Liver (tissue), 9 donors: Measurements from ENCODE around the gene WDR62. TPM values are rescaled to one million over a fixed set of nuclear protein-coding genes. Genes with fewer than 3 reads are reported as not detected.

Experiments
- DNase-seq: peaks from one replicate; pipeline ENCODE4 v3.0.0-alpha.2; 2017; ENCODE audit warnings: low spot score
- H3K27ac ChIP-seq, 2 donors: one replicate each; pipeline ENCODE4 v1.7.0; 2013; ENCODE audit warnings: inconsistent platforms in 2 of 2, low read length in 2 of 2, control low read depth in 1 of 2, low read depth in 1 of 2, mild to moderate bottlenecking in 1 of 2
- H3K27me3 ChIP-seq, 4 donors: one replicate each; pipeline versions ENCODE4 v1.6.1 to v1.7.0; 2013; ENCODE audit warnings: low read length in 3 of 4, inconsistent platforms in 1 of 4, mild to moderate bottlenecking in 1 of 4, moderate library complexity in 1 of 4; ENCODE audit not compliant: control insufficient read depth in 4 of 4, insufficient read depth in 4 of 4
- H3K36me3 ChIP-seq, 4 donors: one replicate each; pipeline versions ENCODE4 v1.6.1 to v1.7.0; 2013; ENCODE audit warnings: low read length in 3 of 4, mild to moderate bottlenecking in 3 of 4, low read depth in 1 of 4, moderate library complexity in 1 of 4; ENCODE audit not compliant: control insufficient read depth in 4 of 4, insufficient read depth in 3 of 4
- H3K4me1 ChIP-seq, 4 donors: one replicate each; pipeline versions ENCODE4 v1.6.1 to v1.7.0; 2013; ENCODE audit warnings: low read length in 3 of 4, mild to moderate bottlenecking in 3 of 4, moderate library complexity in 1 of 4; ENCODE audit not compliant: control insufficient read depth in 4 of 4, insufficient read depth in 4 of 4
- H3K4me3 ChIP-seq, 3 donors: one replicate each; pipeline versions ENCODE4 v1.6.1 to v1.7.0; 2013; ENCODE audit warnings: low read length in 3 of 3, control low read depth in 1 of 3, low read depth in 1 of 3, mild to moderate bottlenecking in 1 of 3
- H3K9ac ChIP-seq, 2 donors: one replicate each; pipeline ENCODE4 v1.7.0; 2013; ENCODE audit warnings: low read length in 2 of 2, mild to moderate bottlenecking in 2 of 2, moderate library complexity in 2 of 2, control low read depth in 1 of 2, low read depth in 1 of 2
- H3K9me3 ChIP-seq, 4 donors: one replicate each; pipeline versions ENCODE4 v1.6.1 to v1.7.0; 2013; ENCODE audit warnings: low read length in 3 of 4; ENCODE audit not compliant: control insufficient read depth in 4 of 4
- ATF3 ChIP-seq: IDR thresholded peaks from 2 replicates; pipeline ENCODE4 v1.6.1; 2016; ENCODE audit warnings: antibody characterized with exemption
- EGR1 ChIP-seq, 2 donors: IDR thresholded peaks; 2 replicates each; pipeline ENCODE4 v1.6.1; 2016 to 2018; ENCODE audit warnings: antibody characterized with exemption in 2 of 2, low read depth in 2 of 2
- FOXA1 ChIP-seq: IDR thresholded peaks from 2 replicates; pipeline ENCODE4 v1.6.1; 2016; ENCODE audit warnings: antibody characterized with exemption
- FOXA2 ChIP-seq: IDR thresholded peaks from 2 replicates; pipeline ENCODE4 v1.6.1; 2016; ENCODE audit warnings: antibody characterized with exemption
- HNF4G ChIP-seq: IDR thresholded peaks from 2 replicates; pipeline ENCODE4 v1.6.1; 2016; ENCODE audit warnings: antibody characterized with exemption
- JUND ChIP-seq, 2 donors: IDR thresholded peaks; 2 replicates each; pipeline ENCODE4 v1.6.1; 2016; ENCODE audit warnings: antibody characterized with exemption in 2 of 2
- NR2F2 ChIP-seq: IDR thresholded peaks from 2 replicates; pipeline ENCODE4 v1.6.1; 2016; ENCODE audit warnings: antibody characterized with exemption
- RAD21 ChIP-seq, 2 donors: IDR thresholded peaks; 2 replicates each; pipeline ENCODE4 v1.6.1; 2016; ENCODE audit warnings: antibody characterized with exemption in 2 of 2, mild to moderate bottlenecking in 2 of 2
- SP1 ChIP-seq: IDR thresholded peaks from 2 replicates; pipeline ENCODE4 v1.6.1; 2018; ENCODE audit warnings: antibody characterized with exemption, mild to moderate bottlenecking
- TAF1 ChIP-seq: conservative IDR thresholded peaks from 2 replicates; pipeline ENCODE4 v1.6.1; 2016; ENCODE audit warnings: antibody characterized with exemption, mild to moderate bottlenecking
- YY1 ChIP-seq: IDR thresholded peaks from 2 replicates; pipeline ENCODE4 v1.6.1; 2016; ENCODE audit warnings: antibody characterized with exemption, mild to moderate bottlenecking
- ZBTB33 ChIP-seq: IDR thresholded peaks from 2 replicates; pipeline ENCODE4 v1.6.1; 2016; ENCODE audit warnings: antibody characterized with exemption
- WGBS: extraction: QIAGEN DNeasy Blood & Tissue Kit; methylation state at CpG from one replicate; pipeline ENCODE4 v1.1.7; 2013; 5-methylcytosine and 5-hydroxymethylcytosine counted together
- polyA plus RNA-seq, 2 donors: library from polyadenylated mRNA; stranded (reverse) in 1 of 2; unstranded in 1 of 2; fragments of 200-250 nt in 1 of 2; fragments of >200 nt in 1 of 2; fragmentation: Nextera tagmentation in 1 of 2; extraction: Ambion mirVana in 1 of 2; gene quantifications; one replicate each; pipeline versions ENCODE4 v1.2.1 to v1.2.3, GENCODE V29; 2013 to 2015
- total RNA-seq, 2 donors: library from RNA; depleted of rRNA; stranded (reverse); fragments of >200 nt; gene quantifications; one replicate each; pipeline ENCODE4 v1.2.3, GENCODE V29; 2014
- TF ChIP-seq, protein P1 (sequence below): fragments of 150-350 bp; IDR thresholded peaks from 2 replicates; pipeline ENCODE4 v1.5.1; 2017; ENCODE audit warnings: improper control_type of control experiment, low read depth, low read length; ENCODE audit not compliant: missing input control
- TF ChIP-seq, protein P2 (sequence below): IDR thresholded peaks from 2 replicates; pipeline ENCODE4 v1.6.1; 2016; ENCODE audit warnings: antibody characterized with exemption
- donor health status: healthy.
- donor health status: healthy.
- donor health status: healthy.
- donor health status: healthy.
- donor health status: healthy.

WDR62 gene
- total and polyA plus RNA-seq, 4 donors: 0.26 to 6.6 (median 0.71) TPM

DNA sequence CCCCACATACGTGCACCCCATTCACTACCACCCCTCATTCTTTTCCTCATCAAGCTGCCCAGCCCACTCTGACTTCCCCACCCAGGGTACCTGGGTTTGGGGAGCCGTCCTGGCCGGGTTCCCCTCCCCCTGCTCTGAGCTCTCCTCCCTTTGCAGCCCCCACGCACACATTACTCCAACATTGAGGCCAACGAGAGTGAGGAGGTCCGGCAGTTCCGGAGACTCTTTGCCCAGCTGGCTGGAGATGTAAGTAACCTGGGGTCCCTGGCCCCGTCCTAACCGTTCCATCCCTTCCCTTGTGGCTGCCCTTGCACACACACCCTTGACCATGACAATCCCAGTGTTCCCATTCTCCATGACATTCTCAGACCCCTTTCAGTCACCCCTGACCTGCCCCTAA lies 87.8 kb downstream of the WDR62 start:
- Histone ChIP-seq H3K4me3 (no peak overlapping the region), H3K36me3 (peaks cover 16 to 40% (median 32%) of the 10 kb centered on the region in 4 donors)
- 94% methylated on average over 9 of the region's 9 CpGs for WGBS

DNA sequence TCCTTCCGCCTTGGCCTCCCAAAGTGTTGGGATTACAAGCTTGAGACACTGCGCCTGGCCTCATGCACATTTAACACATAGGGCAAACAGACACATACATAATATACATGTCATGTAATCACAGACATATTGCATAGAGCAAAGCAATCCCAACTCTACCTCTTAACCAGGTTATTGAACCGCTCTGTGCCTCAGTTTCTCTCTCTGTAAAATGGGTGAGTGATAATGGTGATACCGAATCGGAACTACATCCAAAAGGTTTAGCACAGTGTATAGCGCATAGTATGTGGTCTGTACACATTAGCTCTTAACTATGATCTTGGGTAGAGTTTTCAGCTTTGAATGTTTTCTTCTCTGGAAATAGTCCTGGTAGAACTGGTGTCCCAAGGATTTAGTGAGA lies 89.9 kb downstream of the WDR62 start:
- no peak overlapping the region for H3K9ac ChIP-seq
- WGBS: 97% methylated on average over 6 of the region's 6 CpGs
- no peak overlapping the region for H3K4me3 ChIP-seq
- H3K27me3 ChIP-seq: no peaks in the 10 kb centered on the region
- H3K27ac ChIP-seq: no peak overlapping the region
- peaks cover 4 to 8% (median 6%) of the 10 kb centered on the region in 4 donors for H3K4me1 ChIP-seq
- TF ChIP-seq HNF4G: no peak
- TF ChIP-seq JUND (IDR thresholded peaks at IDR 0.05): no peak
- TF ChIP-seq ZBTB33: no peak
- TF ChIP-seq, protein P1, sequence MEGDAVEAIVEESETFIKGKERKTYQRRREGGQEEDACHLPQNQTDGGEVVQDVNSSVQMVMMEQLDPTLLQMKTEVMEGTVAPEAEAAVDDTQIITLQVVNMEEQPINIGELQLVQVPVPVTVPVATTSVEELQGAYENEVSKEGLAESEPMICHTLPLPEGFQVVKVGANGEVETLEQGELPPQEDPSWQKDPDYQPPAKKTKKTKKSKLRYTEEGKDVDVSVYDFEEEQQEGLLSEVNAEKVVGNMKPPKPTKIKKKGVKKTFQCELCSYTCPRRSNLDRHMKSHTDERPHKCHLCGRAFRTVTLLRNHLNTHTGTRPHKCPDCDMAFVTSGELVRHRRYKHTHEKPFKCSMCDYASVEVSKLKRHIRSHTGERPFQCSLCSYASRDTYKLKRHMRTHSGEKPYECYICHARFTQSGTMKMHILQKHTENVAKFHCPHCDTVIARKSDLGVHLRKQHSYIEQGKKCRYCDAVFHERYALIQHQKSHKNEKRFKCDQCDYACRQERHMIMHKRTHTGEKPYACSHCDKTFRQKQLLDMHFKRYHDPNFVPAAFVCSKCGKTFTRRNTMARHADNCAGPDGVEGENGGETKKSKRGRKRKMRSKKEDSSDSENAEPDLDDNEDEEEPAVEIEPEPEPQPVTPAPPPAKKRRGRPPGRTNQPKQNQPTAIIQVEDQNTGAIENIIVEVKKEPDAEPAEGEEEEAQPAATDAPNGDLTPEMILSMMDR: no peak
- no peak for TF ChIP-seq FOXA1
- no peak for TF ChIP-seq SP1
- no peak for TF ChIP-seq RAD21 (IDR thresholded peaks at IDR 0.05)
- TF ChIP-seq YY1: no peak
- TF ChIP-seq EGR1 (IDR thresholded peaks at IDR 0.05; ENCODE audit: low read depth in 2 of 2): no peak
- no peak for DNase-seq
- no peaks in the 10 kb centered on the region for H3K9me3 ChIP-seq
- H3K36me3 ChIP-seq: peaks cover 25 to 55% (median 44%) of the 10 kb centered on the region in 4 donors

More for the DNA sequence above, 87.8 kb downstream of the WDR62 start:
- TF ChIP-seq, protein P1: no peak
- no peak overlapping the region for H3K9ac ChIP-seq
- H3K27me3 ChIP-seq: no peaks in the 10 kb centered on the region
- H3K27ac ChIP-seq: no peak overlapping the region
- H3K4me1 ChIP-seq: peaks cover 4 to 14% (median 8%) of the 10 kb centered on the region in 4 donors
- DNase-seq: no peak
- no peaks in the 10 kb centered on the region for H3K9me3 ChIP-seq

DNA sequence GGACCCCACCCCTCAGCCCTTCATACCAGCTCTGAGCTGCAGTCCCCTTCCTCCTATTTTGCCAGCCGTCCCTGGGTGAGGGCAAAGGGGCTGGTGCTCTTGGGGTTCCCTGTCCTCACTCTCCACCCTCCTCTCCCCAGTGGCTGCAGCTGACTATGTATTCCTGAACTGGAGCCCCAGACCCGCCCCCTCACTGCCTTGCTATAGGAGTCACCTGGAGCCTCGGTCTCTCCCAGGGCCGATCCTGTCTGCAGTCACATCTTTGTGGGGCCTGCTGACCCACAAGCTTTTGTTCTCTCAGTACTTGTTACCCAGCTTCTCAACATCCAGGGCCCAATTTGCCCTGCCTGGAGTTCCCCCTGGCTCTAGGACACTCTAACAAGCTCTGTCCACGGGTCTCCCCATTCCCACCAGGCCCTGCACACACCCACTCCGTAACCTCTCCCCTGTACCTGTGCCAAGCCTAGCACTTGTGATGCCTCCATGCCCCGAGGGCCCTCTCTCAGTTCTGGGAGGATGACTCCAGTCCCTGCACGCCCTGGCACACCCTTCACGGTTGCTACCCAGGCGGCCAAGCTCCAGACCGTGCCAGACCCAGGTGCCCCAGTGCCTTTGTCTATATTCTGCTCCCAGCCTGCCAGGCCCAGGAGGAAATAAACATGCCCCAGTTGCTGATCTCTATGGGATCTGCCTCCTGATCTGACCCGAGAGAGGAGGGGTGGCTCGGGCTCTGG lies 95.1 kb downstream of the WDR62 start:
- peaks cover 28 to 55% (median 39%) of the 10 kb centered on the region in 4 donors for H3K36me3 ChIP-seq
- H3K4me1 ChIP-seq: no peaks in the 10 kb centered on the region
- no peak overlapping the region for H3K4me3 ChIP-seq
- H3K27ac ChIP-seq: no peak overlapping the region
- 93% methylated on average over 13 of the region's 13 CpGs for WGBS
- DNase-seq: no peak
- no peaks in the 10 kb centered on the region for H3K27me3 ChIP-seq
- H3K9ac ChIP-seq: no peak overlapping the region
- H3K9me3 ChIP-seq: no peaks in the 10 kb centered on the region
- TF ChIP-seq, protein P1: no peak
- TF ChIP-seq, protein P2, sequence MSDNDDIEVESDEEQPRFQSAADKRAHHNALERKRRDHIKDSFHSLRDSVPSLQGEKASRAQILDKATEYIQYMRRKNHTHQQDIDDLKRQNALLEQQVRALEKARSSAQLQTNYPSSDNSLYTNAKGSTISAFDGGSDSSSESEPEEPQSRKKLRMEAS: no peak
- TF ChIP-seq TAF1: no peak
- no peak for TF ChIP-seq FOXA2
- no peak for TF ChIP-seq ATF3
- no peak for TF ChIP-seq EGR1 (IDR thresholded peaks at IDR 0.05; ENCODE audit: low read depth in 2 of 2)
- TF ChIP-seq HNF4G: no peak
- no peak for TF ChIP-seq ZBTB33
- no peak for TF ChIP-seq JUND (IDR thresholded peaks at IDR 0.05)
- no peak for TF ChIP-seq NR2F2
- TF ChIP-seq RAD21 (IDR thresholded peaks at IDR 0.05): no peak
- no peak for TF ChIP-seq FOXA1
- TF ChIP-seq SP1: no peak
